AG09309 (cell line): ENCODE measurements around the gene YJU2.

Experiments
- DNase-seq: peaks from one replicate; pipeline ENCODE4 v3.0.0-alpha.2; 2010; ENCODE audit warnings: low read depth
- H3K4me3 ChIP-seq: 2 replicates; pipeline ENCODE4 v1.5.1; 2011; ENCODE audit warnings: mild to moderate bottlenecking, low read depth, low read length, moderate library complexity; ENCODE audit not compliant: control insufficient read depth
- TF ChIP-seq, protein P1 (sequence below): IDR thresholded peaks from 2 replicates; pipeline ENCODE4 v1.5.1; 2011; ENCODE audit warnings: mild to moderate bottlenecking, low read depth, low read length, inconsistent platforms; ENCODE audit not compliant: insufficient read depth, control insufficient read depth; ENCODE audit errors: missing control alignments

YJU2 gene

DNA sequence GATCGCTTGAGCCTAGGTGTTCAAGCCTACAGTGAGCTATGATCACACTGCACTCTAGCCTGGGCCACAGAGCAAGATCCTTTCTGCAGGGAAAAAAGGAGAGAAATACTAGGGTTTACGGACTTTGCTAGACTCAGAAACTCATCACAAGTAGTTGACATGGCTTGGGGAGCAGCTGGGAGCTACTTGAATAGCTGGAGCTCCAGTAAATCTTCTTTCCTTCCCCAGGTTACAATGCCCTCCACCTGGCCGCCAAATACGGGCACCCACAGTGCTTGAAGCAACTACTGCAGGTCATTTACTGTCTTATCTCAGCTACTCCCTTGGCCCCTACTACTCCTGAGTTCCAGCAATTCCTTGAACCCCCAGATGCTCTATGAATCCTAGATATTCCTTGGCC, 45.1 kb upstream of the YJU2 start:
- TF ChIP-seq, protein P1, sequence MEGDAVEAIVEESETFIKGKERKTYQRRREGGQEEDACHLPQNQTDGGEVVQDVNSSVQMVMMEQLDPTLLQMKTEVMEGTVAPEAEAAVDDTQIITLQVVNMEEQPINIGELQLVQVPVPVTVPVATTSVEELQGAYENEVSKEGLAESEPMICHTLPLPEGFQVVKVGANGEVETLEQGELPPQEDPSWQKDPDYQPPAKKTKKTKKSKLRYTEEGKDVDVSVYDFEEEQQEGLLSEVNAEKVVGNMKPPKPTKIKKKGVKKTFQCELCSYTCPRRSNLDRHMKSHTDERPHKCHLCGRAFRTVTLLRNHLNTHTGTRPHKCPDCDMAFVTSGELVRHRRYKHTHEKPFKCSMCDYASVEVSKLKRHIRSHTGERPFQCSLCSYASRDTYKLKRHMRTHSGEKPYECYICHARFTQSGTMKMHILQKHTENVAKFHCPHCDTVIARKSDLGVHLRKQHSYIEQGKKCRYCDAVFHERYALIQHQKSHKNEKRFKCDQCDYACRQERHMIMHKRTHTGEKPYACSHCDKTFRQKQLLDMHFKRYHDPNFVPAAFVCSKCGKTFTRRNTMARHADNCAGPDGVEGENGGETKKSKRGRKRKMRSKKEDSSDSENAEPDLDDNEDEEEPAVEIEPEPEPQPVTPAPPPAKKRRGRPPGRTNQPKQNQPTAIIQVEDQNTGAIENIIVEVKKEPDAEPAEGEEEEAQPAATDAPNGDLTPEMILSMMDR: no peak
- no peak for DNase-seq
- H3K4me3 ChIP-seq: no peak overlapping the region

DNA sequence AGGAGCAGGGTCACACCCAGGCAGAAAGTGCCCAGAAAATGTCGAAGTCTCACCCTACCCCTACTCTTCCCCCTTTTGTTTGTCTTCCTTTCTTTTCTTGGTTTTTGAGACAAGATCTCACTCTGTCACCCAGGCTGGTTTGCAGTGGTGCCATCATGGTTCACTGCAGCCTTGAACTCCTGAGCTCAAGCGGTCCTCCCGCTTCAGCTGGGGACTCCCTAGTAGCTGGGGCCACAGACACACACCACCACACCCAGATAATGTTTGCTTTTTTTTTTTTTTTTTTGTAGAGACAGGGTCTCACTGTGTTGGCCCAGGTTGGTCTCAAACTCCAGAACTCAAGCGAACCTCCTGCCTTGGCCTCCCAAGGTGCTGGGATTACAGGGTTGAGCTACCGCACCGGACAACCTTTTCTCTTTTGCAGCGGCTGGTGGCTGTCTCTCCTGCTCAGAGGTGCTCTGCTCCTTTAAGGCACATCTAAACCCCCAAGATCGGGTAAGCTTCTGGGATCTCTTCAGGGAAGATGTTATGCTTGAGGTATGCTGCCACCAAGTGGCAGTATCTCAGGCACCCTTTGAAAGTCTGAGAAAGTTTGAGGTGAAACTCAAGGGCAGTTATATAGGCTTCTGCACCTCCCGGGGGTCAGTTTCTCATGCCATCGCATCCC, 39.9 kb upstream of the YJU2 start:
- TF ChIP-seq, protein P1: peak; percentile 64
- DNase-seq: no peak
- no peak overlapping the region for H3K4me3 ChIP-seq

DNA sequence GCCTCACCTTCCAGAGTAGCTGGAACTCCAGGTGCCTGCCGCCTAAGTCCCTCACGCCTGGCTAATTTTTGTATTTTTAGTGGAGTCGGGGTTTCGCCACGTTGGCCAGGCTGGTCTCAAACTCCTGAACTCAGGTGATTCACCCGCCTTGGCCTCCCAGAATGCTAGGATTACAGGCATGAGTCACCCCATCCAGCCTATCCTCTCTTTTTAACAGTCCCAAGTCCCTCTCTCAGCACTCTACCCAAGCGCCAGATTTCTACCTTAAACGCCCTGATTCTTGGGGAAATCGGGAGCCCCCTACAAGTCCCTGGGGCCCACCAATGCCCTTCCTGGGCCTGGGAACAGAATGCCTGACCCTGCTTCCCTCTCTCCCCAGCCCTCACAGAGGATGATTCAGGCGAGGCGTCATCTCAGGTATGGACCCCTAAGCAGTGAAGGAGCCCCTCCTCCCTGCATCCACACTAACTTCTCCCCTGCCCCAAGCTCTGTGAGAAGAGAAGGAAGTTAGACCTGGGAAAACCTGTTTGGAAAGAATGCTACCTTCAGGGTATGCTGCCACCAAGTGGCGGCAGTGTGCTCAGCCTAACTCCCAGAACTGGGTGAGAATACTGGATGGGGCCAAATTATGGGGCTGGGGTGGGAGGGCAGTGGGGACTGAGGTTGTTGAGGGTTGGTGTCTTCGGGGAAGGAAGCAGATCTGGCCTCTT, 38.3 kb upstream of the YJU2 start:
- no peak for DNase-seq
- no peak overlapping the region for H3K4me3 ChIP-seq
- TF ChIP-seq, protein P1: peak; percentile 76

DNA sequence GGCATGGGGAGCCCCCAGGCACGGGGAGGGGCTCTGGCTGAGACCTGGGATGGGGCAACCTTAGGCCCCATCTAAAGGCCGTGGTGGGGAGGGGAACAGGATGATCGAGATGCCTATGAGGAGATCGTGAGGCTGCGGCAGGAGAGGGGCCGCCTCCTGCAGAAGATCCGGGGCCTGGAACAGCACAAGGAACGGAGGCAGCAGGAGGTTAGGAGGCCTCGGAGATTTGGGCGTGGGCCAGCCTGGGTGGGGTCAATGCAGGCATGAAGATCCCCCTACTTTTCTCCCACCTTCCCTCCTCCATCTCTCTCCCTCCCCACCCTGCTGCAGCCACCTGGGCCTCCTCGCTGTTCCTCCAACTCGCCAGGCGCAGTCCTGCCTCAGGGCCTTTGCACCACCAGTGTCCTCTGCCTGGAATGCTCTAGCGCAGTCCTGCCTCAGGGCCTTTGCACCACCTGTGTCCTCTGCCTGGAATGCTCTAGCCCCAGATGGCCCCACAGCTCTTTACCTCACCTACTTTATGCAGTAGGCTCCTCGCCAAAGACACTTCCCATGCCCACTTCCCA, 36.6 kb upstream of the YJU2 start:
- no peak overlapping the region for H3K4me3 ChIP-seq
- no peak for DNase-seq
- TF ChIP-seq, protein P1: no peak

DNA sequence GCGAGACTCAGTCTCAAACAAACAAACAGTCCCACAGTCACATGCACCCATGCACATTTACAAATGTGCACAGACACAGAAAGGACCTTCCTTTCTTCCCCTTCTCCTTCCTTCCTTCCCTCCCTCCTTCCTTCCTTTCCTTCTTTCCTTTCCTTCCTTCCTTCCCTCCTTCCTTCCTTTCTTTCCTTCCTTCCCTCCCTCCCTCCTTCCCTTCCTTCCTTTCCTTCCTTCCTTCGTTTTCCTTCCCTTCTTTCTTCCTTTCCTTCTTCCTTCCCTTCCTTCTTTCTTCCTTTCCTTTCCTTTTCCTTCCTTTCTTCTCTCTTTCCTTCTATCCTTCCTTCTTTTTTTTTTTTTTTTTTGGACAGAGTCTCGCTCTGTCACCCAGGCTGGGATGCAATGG, 33.8 kb upstream of the YJU2 start:
- TF ChIP-seq, protein P1: no peak
- H3K4me3 ChIP-seq: no peak overlapping the region
- DNase-seq: no peak

DNA sequence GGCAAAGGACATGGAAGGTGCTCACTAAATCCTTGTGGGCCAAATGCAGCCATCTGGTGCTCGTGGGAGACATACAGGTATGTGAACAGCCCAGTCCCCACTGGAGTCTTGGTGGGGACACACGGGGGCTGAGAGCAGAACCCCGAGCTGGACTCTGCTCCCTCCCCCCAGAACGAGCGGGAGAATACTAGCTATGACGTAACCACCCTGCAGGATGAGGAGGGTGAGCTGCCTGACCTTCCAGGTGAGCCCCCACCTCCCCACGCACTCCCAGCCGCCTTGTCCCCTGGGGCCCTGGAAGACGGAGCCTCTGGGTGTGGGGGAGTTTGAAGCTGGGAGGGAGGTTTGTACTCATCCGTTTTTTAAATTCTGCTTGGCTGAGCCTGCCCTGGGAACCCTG, 31.1 kb upstream of the YJU2 start:
- TF ChIP-seq, protein P1: no peak

More for the DNA sequence above, 31.1 kb upstream of the YJU2 start:
- H3K4me3 ChIP-seq: no peak overlapping the region
- no peak for DNase-seq
